Osteoblast (primary cell): ENCODE measurements around the gene PXK. TPM values are rescaled to one million over a fixed set of nuclear protein-coding genes. Genes with fewer than 3 reads are reported as not detected.

Experiments used
- DNase-seq: peaks from one replicate; pipeline ENCODE4 v3.0.0; 2011; ENCODE audit warnings: low spot score, mixed read lengths; ENCODE audit not compliant: insufficient read length; ENCODE audit errors: missing footprints
- H2AFZ ChIP-seq: 2 replicates; pipeline ENCODE4 v1.6.0; 2011; ENCODE audit warnings: mild to moderate bottlenecking, low read length
- H3K27ac ChIP-seq: 2 replicates; pipeline ENCODE4 v1.5.1; 2011; ENCODE audit warnings: mild to moderate bottlenecking, low read depth, low read length, moderate library complexity
- H3K27me3 ChIP-seq: 2 replicates; pipeline ENCODE4 v1.6.0; 2012; ENCODE audit warnings: mild to moderate bottlenecking, control low read depth, inconsistent platforms, low read length, moderate library complexity; ENCODE audit not compliant: insufficient read depth
- H3K36me3 ChIP-seq: 2 replicates; pipeline ENCODE4 v1.5.1; 2011; ENCODE audit warnings: mild to moderate bottlenecking, low read length, control low read depth, moderate library complexity; ENCODE audit not compliant: insufficient read depth
- H3K4me1 ChIP-seq: 2 replicates; pipeline ENCODE4 v1.5.1; 2011; ENCODE audit warnings: mild to moderate bottlenecking, low read length, control low read depth, moderate library complexity; ENCODE audit not compliant: insufficient read depth
- H3K4me2 ChIP-seq: 2 replicates; pipeline ENCODE4 v1.6.0; 2011; ENCODE audit warnings: mild to moderate bottlenecking, low read length; ENCODE audit not compliant: insufficient read depth
- H3K4me3 ChIP-seq: fragments of 200-600 bp; sonication (generic); 3 replicates; pipeline ENCODE4 v1.5.1; 2012; ENCODE audit warnings: mild to moderate bottlenecking, low read length, inconsistent platforms; ENCODE audit not compliant: insufficient read depth
- H3K79me2 ChIP-seq: 2 replicates; pipeline ENCODE4 v1.6.0; 2012; ENCODE audit warnings: mild to moderate bottlenecking, low read length, control low read depth, inconsistent platforms; ENCODE audit not compliant: insufficient read depth
- H3K9me3 ChIP-seq: 2 replicates; pipeline ENCODE4 v1.5.1; 2011; ENCODE audit warnings: low read depth, low read length, control low read depth
- H4K20me1 ChIP-seq: 2 replicates; pipeline ENCODE4 v1.6.0; 2012; ENCODE audit warnings: mild to moderate bottlenecking, low read length, control low read depth; ENCODE audit not compliant: insufficient read depth
- CTCF ChIP-seq: IDR thresholded peaks from 2 replicates; pipeline ENCODE4 v1.5.1; 2011; ENCODE audit warnings: mild to moderate bottlenecking, low read depth, low read length, moderate library complexity; ENCODE audit errors: extremely low read depth
- total RNA-seq: library from RNA; depleted of rRNA; stranded (reverse); fragments of >200 nt; gene quantifications from 2 replicates; pipeline ENCODE4 v1.2.3, GENCODE V29; 2012

The PXK gene
- total RNA-seq, 1 donor = 77.4 TPM

- Histone ChIP-seq H3K4me3 (peak overlapping the region; percentile 87), H3K9me3 (no peaks in the 10 kb centered on the region), H3K4me2 (peak overlapping the region; percentile 94), H3K4me1 (peaks cover 34% of the 10 kb centered on the region), H3K27ac (peak overlapping the region; percentile 96), H2AFZ (peak overlapping the region; percentile 42), H3K36me3 (no peaks in the 10 kb centered on the region), H3K27me3 (no peaks in the 10 kb centered on the region), H3K79me2 (peaks cover 36% of the 10 kb centered on the region), H4K20me1 (no peaks in the 10 kb centered on the region)
- peak; percentile 88 for DNase-seq
- TF ChIP-seq CTCF = no peak
Measured at GRCh38 chr3:58333206-58334012, 717 bp downstream of the PXK start.

- Histone ChIP-seq H3K79me2 (peaks cover 41% of the 10 kb centered on the region), H3K27me3 (no peaks in the 10 kb centered on the region), H4K20me1 (no peaks in the 10 kb centered on the region), H3K27ac (peak overlapping the region; percentile 96), H2AFZ (no peak overlapping the region), H3K4me2 (peak overlapping the region; percentile 94), H3K9me3 (no peaks in the 10 kb centered on the region), H3K4me3 (peak overlapping the region; percentile 87), H3K4me1 (peaks cover 34% of the 10 kb centered on the region), H3K36me3 (no peaks in the 10 kb centered on the region)
- DNase-seq = peak; percentile 41
- no peak for TF ChIP-seq CTCF
Measured at GRCh38 chr3:58334013-58334321, 1.3 kb downstream of the PXK start.

GRCh38 chr3:58334506-58334884 is 1.8 kb downstream of the PXK start:
- H3K9me3 ChIP-seq = no peaks in the 10 kb centered on the region
- no peaks in the 10 kb centered on the region for H3K36me3 ChIP-seq
- no peaks in the 10 kb centered on the region for H3K27me3 ChIP-seq
- no peak for TF ChIP-seq CTCF
- H3K4me1 ChIP-seq = peaks cover 34% of the 10 kb centered on the region
- H3K27ac ChIP-seq = peak overlapping the region; percentile 96
- H3K4me2 ChIP-seq = peak overlapping the region; percentile 94
- H3K4me3 ChIP-seq = peak overlapping the region; percentile 87
- peaks cover 46% of the 10 kb centered on the region for H3K79me2 ChIP-seq
- no peaks in the 10 kb centered on the region for H4K20me1 ChIP-seq
- DNase-seq = no peak
- H2AFZ ChIP-seq = no peak overlapping the region

- H4K20me1 ChIP-seq = no peaks in the 10 kb centered on the region
- H3K79me2 ChIP-seq = peaks cover 52% of the 10 kb centered on the region
- no peak for TF ChIP-seq CTCF
- H3K4me1 ChIP-seq = peaks cover 30% of the 10 kb centered on the region
- DNase-seq = peak; percentile 64
- no peaks in the 10 kb centered on the region for H3K9me3 ChIP-seq
- peak overlapping the region; percentile 51 for H3K4me3 ChIP-seq
- H3K36me3 ChIP-seq = no peaks in the 10 kb centered on the region
- H3K27me3 ChIP-seq = no peaks in the 10 kb centered on the region
- H3K27ac ChIP-seq = peak overlapping the region; percentile 96
- peak overlapping the region; percentile 16 for H2AFZ ChIP-seq
- peak overlapping the region; percentile 94 for H3K4me2 ChIP-seq
Measured at GRCh38 chr3:58335652-58335947, 2.9 kb downstream of the PXK start.
